Motor neuron (in vitro differentiated cells): ENCODE results near the gene ANKLE1. TPM values are rescaled to one million over a fixed set of nuclear protein-coding genes. Genes with fewer than 3 reads are reported as not detected.
A peak's percentile ranks its signal among the peaks of the same experiment; 100 is the strongest.
"Not testable (repeated sequence)": the region's sequence is repeated elsewhere in the genome, so short reads cannot be mapped to it uniquely, and the experiment has no call there.

Source experiments
- ATAC-seq, 8 experiments: fragments of 200-7000 bp; cut with Tn5 transposase; replicated peaks in 6 of 8; 2 replicates each; pipeline ENCODE4 v1.8.0; 2021; ENCODE audit warnings: mild to moderate bottlenecking in 8 of 8, moderate library complexity in 8 of 8
- H3K27ac ChIP-seq, 2 donors: fragments of 250-450 bp; sonication (Bioruptor Pico); 2 replicates each; pipeline ENCODE4 v1.9.0; 2021; ENCODE audit warnings: antibody characterized with exemption in 2 of 2, mild to moderate bottlenecking in 2 of 2, moderate library complexity in 1 of 2
- H3K4me1 ChIP-seq, 2 donors: fragments of 250-450 bp; sonication (Bioruptor Pico); replicated peaks in 1 of 2; 2 replicates each; pipeline ENCODE4 v1.6.1; 2021; ENCODE audit warnings: antibody characterized with exemption in 2 of 2, mild to moderate bottlenecking in 2 of 2, moderate library complexity in 1 of 2
- H3K4me3 ChIP-seq, 5 donors: fragments of 250-450 bp; sonication (Bioruptor Pico); 2 replicates each; pipeline ENCODE4 v1.9.0; 2021; ENCODE audit warnings: antibody characterized with exemption in 5 of 5, mild to moderate bottlenecking in 5 of 5, moderate library complexity in 4 of 5
- WGBS, 10 experiments: fragments of 450-650 bp; shearing (Covaris generic); methylation state at CpG; one replicate each; pipeline ENCODE4 v1.0.0; 2022; 5-methylcytosine and 5-hydroxymethylcytosine counted together
- in situ Hi-C, 9 experiments: fragments of 400-800 bp; cut with MboI; loops; one replicate each; pipeline ENCODE4 v1.15.0; 2021; ENCODE audit warnings: low sequenced_read_pairs in 9 of 9, low pct_unique_long_range_greater_than_20kb in 2 of 9; ENCODE audit not compliant: unreplicated experiment in 9 of 9
- total RNA-seq, 8 experiments: library from RNA; unstranded; fragments of 300-600 nt; gene quantifications; 2 replicates each; pipeline versions ENCODE4 v1.2.3 to v1.2.4, GENCODE V29; 2022

ANKLE1 gene
- total RNA-seq, 8 experiments from 2014 or later = 0.46 to 2.9 (median 1.4) TPM

- Histone ChIP-seq H3K4me1 (peaks cover 0 to 11% of the 10 kb centered on the region in 2 donors), H3K27ac (no peak overlapping the region), H3K4me3 (no peak overlapping the region)
- ATAC-seq = no peak
- 72 to 100% (median 94%) methylated on average over 1 to 3 of the region's 3 CpGs; no CpG with 5 or more reads in 3 of the 10 experiments for WGBS, 10 experiments
- in situ Hi-C loops = loop anchor here in 5 of 9 experiments (25.0 kb wide), 1 partner anchor 217 kb away; no protein-coding TSS in a partner anchor
Observed at GRCh38 chr19:17279436-17279835, 2.3 kb upstream of the ANKLE1 start.

GRCh38 chr19:17282488-17283125 is 906 bp downstream of the ANKLE1 start:
- Histone ChIP-seq H3K27ac (no peak overlapping the region), H3K4me1 (peaks cover 0 to 11% of the 10 kb centered on the region in 2 donors), H3K4me3 (peak overlapping the region in 3 of 5 donors; percentile 10 to 20 (median 13))
- in situ Hi-C loops = loop anchor here in 8 of 9 experiments (10.0 to 25.0 kb wide), 3 partner anchors 208 to 220 kb away; partner anchors contain the start of genes HAUS8 (in 1 of the 8) and MYO9B (in 1 of the 8)
- 0 to 100% (median 11%) methylated on average over 1 to 12 of the region's 45 CpGs; no CpG with 5 or more reads in 3 of the 10 experiments for WGBS, 10 experiments
- ATAC-seq = peak; percentile 92 to 96 (median 94)

- no peak for ATAC-seq
- WGBS, 10 experiments = 60 to 100% (median 87%) methylated on average over 1 to 4 of the region's 7 CpGs; no CpG with 5 or more reads in 5 of the 10 experiments
- Histone ChIP-seq H3K4me1 (peaks cover 0 to 11% of the 10 kb centered on the region in 2 donors), H3K27ac (no peak overlapping the region), H3K4me3 (no peak overlapping the region)
- in situ Hi-C loops = loop anchor here in 8 of 9 experiments (10.0 to 25.0 kb wide), 3 partner anchors 209 to 221 kb away; partner anchors contain the start of genes HAUS8 (in 1 of the 8) and MYO9B (in 1 of the 8)
Observed at GRCh38 chr19:17283504-17283996, 1.8 kb downstream of the ANKLE1 start.

- no peak overlapping the region for H3K27ac ChIP-seq
- no peak overlapping the region for H3K4me3 ChIP-seq
- in situ Hi-C loops = loop anchor here in 8 of 9 experiments (10.0 to 25.0 kb wide), 3 partner anchors 211 to 223 kb away; partner anchors contain the start of genes HAUS8 (in 1 of the 8) and MYO9B (in 1 of the 8)
- no peak for ATAC-seq
- 0 to 100% (median 87%) methylated on average over 1 to 10 of the region's 18 CpGs; no CpG with 5 or more reads in 2 of the 10 experiments for WGBS, 10 experiments
- peaks cover 0 to 14% of the 10 kb centered on the region in 2 donors for H3K4me1 ChIP-seq
Observed at GRCh38 chr19:17285415-17286135, 3.9 kb downstream of the ANKLE1 start.

- in situ Hi-C loops = loop anchor here in 8 of 9 experiments (10.0 to 25.0 kb wide), 3 partner anchors 211 to 224 kb away; partner anchors contain the start of genes HAUS8 (in 1 of the 8) and MYO9B (in 1 of the 8)
- Histone ChIP-seq H3K4me3 (no peak overlapping the region), H3K4me1 (peaks cover 0 to 14% of the 10 kb centered on the region in 2 donors), H3K27ac (no peak overlapping the region)
- no peak for ATAC-seq
- WGBS, 10 experiments = 81 to 89% (median 86%) methylated on average over 1 to 5 of the region's 11 CpGs; no CpG with 5 or more reads in 7 of the 10 experiments
Observed at GRCh38 chr19:17286263-17286662, 4.6 kb downstream of the ANKLE1 start.

GRCh38 chr19:17286752-17287151 is 5.1 kb downstream of the ANKLE1 start:
- Histone ChIP-seq H3K4me3 (no peak overlapping the region), H3K27ac (no peak overlapping the region), H3K4me1 (peaks cover 0 to 11% of the 10 kb centered on the region in 2 donors)
- ATAC-seq = no peak
- WGBS, 10 experiments = 33 to 100% (median 80%) methylated on average over 1 to 6 of the region's 9 CpGs; no CpG with 5 or more reads in 2 of the 10 experiments
- in situ Hi-C loops = loop anchor here in 8 of 9 experiments (10.0 to 25.0 kb wide), 3 partner anchors 212 to 224 kb away; partner anchors contain the start of genes HAUS8 (in 1 of the 8) and MYO9B (in 1 of the 8)

GRCh38 chr19:17289489-17289888 is 7.8 kb downstream of the ANKLE1 start:
- 0 to 41% (median 33%) methylated on average over 1 to 5 of the region's 22 CpGs; no CpG with 5 or more reads in 5 of the 10 experiments for WGBS, 10 experiments
- peak in 5 of 8 experiments; percentile 9 to 40 (median 27) for ATAC-seq
- in situ Hi-C loops = loop anchor here in 8 of 9 experiments (10.0 to 25.0 kb wide), 3 partner anchors 215 to 227 kb away; partner anchors contain the start of genes HAUS8 (in 1 of the 8) and MYO9B (in 1 of the 8)
- Histone ChIP-seq H3K4me3 (no peak overlapping the region), H3K27ac (no peak overlapping the region), H3K4me1 (peaks cover 0 to 3% of the 10 kb centered on the region in 2 donors)

- H3K4me1 ChIP-seq = peaks cover 0 to 3% of the 10 kb centered on the region in 2 donors
- peak; percentile 88 to 97 (median 92) for ATAC-seq
- H3K27ac ChIP-seq = peak overlapping the region; percentile 35 to 50
- in situ Hi-C loops = loop anchor here in 5 of 9 experiments (25.0 kb wide), 1 partner anchor 230 kb away; no protein-coding TSS in a partner anchor
- peak overlapping the region; percentile 10 to 36 (median 35) for H3K4me3 ChIP-seq
- WGBS, 10 experiments = 0 to 30% (median 8%) methylated on average over 1 to 16 of the region's 46 CpGs; no CpG with 5 or more reads in 5 of the 10 experiments
Observed at GRCh38 chr19:17292301-17293074, 10.8 kb downstream of the ANKLE1 start.

- no peak overlapping the region for H3K4me3 ChIP-seq
- 60 to 100% (median 100%) methylated on average over 1 to 10 of the region's 14 CpGs; no CpG with 5 or more reads in 1 of the 10 experiments for WGBS, 10 experiments
- ATAC-seq = no peak
- H3K4me1 ChIP-seq = peaks cover 0 to 3% of the 10 kb centered on the region in 2 donors
- in situ Hi-C loops = loop anchor here in 5 of 9 experiments (25.0 kb wide), 1 partner anchor 231 kb away; no protein-coding TSS in a partner anchor
- no peak overlapping the region for H3K27ac ChIP-seq
Observed at GRCh38 chr19:17293605-17294004, 11.9 kb downstream of the ANKLE1 start.

- no peak for ATAC-seq
- H3K4me3 ChIP-seq = no peak overlapping the region
- no peak overlapping the region for H3K27ac ChIP-seq
- WGBS, 10 experiments = 0 to 100% (median 93%) methylated on average over 1 to 15 of the region's 48 CpGs; no CpG with 5 or more reads in 3 of the 10 experiments
- H3K4me1 ChIP-seq = peaks cover 0 to 3% of the 10 kb centered on the region in 2 donors
- in situ Hi-C loops = loop anchor here in 5 of 9 experiments (25.0 kb wide), 1 partner anchor 232 kb away; no protein-coding TSS in a partner anchor
Observed at GRCh38 chr19:17294051-17294891, 12.6 kb downstream of the ANKLE1 start.

- WGBS, 10 experiments = 82 to 100% (median 97%) methylated on average over 2 to 6 of the region's 6 CpGs; no CpG with 5 or more reads in 6 of the 10 experiments
- in situ Hi-C loops = loop anchor here in 5 of 9 experiments (25.0 kb wide), 1 partner anchor 233 kb away; no protein-coding TSS in a partner anchor
Observed at GRCh38 chr19:17295551-17295950, 13.8 kb downstream of the ANKLE1 start.

More at GRCh38 chr19:17295551-17295950, 13.8 kb downstream of the ANKLE1 start:
- not testable (repeated sequence) for H3K4me1 ChIP-seq, H3K27ac ChIP-seq, H3K4me3 ChIP-seq, ATAC-seq
